Left colon (tissue), 2 donors: ENCODE results near the gene VMAC. TPM values are rescaled to one million over a fixed set of nuclear protein-coding genes. Genes with fewer than 3 reads are reported as not detected.
"Not testable (repeated sequence)": the region's sequence is repeated elsewhere in the genome, so short reads cannot be mapped to it uniquely, and the experiment has no call there.

ENCODE experiments used
- ATAC-seq: fragments of 200-7000 bp; cut with Tn5 transposase; one replicate; pipeline ENCODE4 v1.9.1; 2020; ENCODE audit warnings: mild to moderate bottlenecking, moderate library complexity
- DNase-seq, 2 donors: peaks; one replicate each; pipeline ENCODE4 v3.0.0-alpha.2; 2020
- intact Hi-C, 2 donors: fragments of 100-400 bp; cut with DNase I in 1 of 2; cut with micrococcal nuclease in 1 of 2; formaldehyde crosslinking; loops; one replicate each; pipeline versions ENCODE4 v1.11.2 to v1.14.0; 2022; cut with DNase I, micrococcal nuclease
- total RNA-seq, 2 donors: library from RNA; stranded (reverse); fragmentation: NEBNext Ultra II Directional; extraction: Animal tissue kit (Norgen Biotek cat#: 25700); gene quantifications; one replicate each; pipeline ENCODE4 v1.2.1, GENCODE V29; 2021
- donor health status: DM: no; HTN: no; CAD: no.
- donor health status: DM: yes; HTN: yes; CAD: no.

Gene VMAC
- total RNA-seq, 2 donors from 2014 or later, result 6.0 to 6.3 TPM

GRCh38 chr19:5882421-5882968 is 22.2 kb upstream of the VMAC start:
- intact Hi-C loops, result no loop called here
- ATAC-seq (no peak), DNase-seq (no peak)

- DNase-seq, intact Hi-C loops, ATAC-seq: not testable (repeated sequence)
Measured at GRCh38 chr19:5883157-5883873, 21.4 kb upstream of the VMAC start.

- ATAC-seq, DNase-seq, intact Hi-C loops: not testable (repeated sequence)
Measured at GRCh38 chr19:5884065-5884811, 20.4 kb upstream of the VMAC start.

- no peak for DNase-seq
- intact Hi-C loops, result no loop called here
- ATAC-seq, result no peak
Measured at GRCh38 chr19:5889288-5889971, 15.2 kb upstream of the VMAC start.

- ATAC-seq (no peak), DNase-seq (no peak)
- intact Hi-C loops, result loop anchor here in 1 of 2 donors (5.0 kb wide), 1 partner anchor 83 kb away; the partner anchor contains the start of gene NRTN
Measured at GRCh38 chr19:5890099-5890498, 14.6 kb upstream of the VMAC start.

GRCh38 chr19:5891572-5891937 is 13.1 kb upstream of the VMAC start:
- DNase-seq, result no peak
- peak; percentile 9 for ATAC-seq
- intact Hi-C loops, result loop anchor here in 1 of 2 donors (5.0 kb wide), 1 partner anchor 84 kb away; the partner anchor contains the start of gene NRTN

GRCh38 chr19:5891938-5892771 is 12.5 kb upstream of the VMAC start:
- intact Hi-C loops, result loop anchor here in 1 of 2 donors (5.0 kb wide), 1 partner anchor 85 kb away; the partner anchor contains the start of gene NRTN
- DNase-seq, result peak in 1 of 2 donors; percentile 63
- peak; percentile 79 for ATAC-seq

- no peak for DNase-seq
- ATAC-seq, result peak; percentile 3
- intact Hi-C loops, result loop anchor here in 1 of 2 donors (5.0 kb wide), 1 partner anchor 86 kb away; the partner anchor contains the start of gene NRTN
Measured at GRCh38 chr19:5892772-5893275, 11.8 kb upstream of the VMAC start.

- ATAC-seq (no peak), DNase-seq (no peak)
- intact Hi-C loops, result loop anchor here in 1 of 2 donors (5.0 kb wide), 1 partner anchor 86 kb away; the partner anchor contains the start of gene NRTN
Measured at GRCh38 chr19:5893296-5893903, 11.3 kb upstream of the VMAC start.

- intact Hi-C loops, result loop anchor here in 1 of 2 donors (5.0 kb wide), 1 partner anchor 87 kb away; the partner anchor contains the start of gene NRTN
- no peak for ATAC-seq
- no peak for DNase-seq
Measured at GRCh38 chr19:5893907-5894703, 10.6 kb upstream of the VMAC start.

GRCh38 chr19:5894704-5895349 is 9.8 kb upstream of the VMAC start:
- no peak for ATAC-seq
- intact Hi-C loops, result loop anchor here (5.0 kb wide), 1 partner anchor 88 kb away; the partner anchor contains the start of gene NRTN (in 2 of the 2)

GRCh38 chr19:5895409-5895808 is 9.3 kb upstream of the VMAC start:
- DNase-seq (no peak), ATAC-seq (no peak)
- intact Hi-C loops, result loop anchor here in 1 of 2 donors (5.0 kb wide), 1 partner anchor 88 kb away; the partner anchor contains the start of gene NRTN

More at GRCh38 chr19:5894704-5895349, 9.8 kb upstream of the VMAC start:
- no peak for DNase-seq

GRCh38 chr19:5895890-5896289 is 8.8 kb upstream of the VMAC start:
- ATAC-seq (no peak), DNase-seq (no peak)
- intact Hi-C loops, result loop anchor here in 1 of 2 donors (5.0 kb wide), 1 partner anchor 89 kb away; the partner anchor contains the start of gene NRTN

- DNase-seq, result no peak
- intact Hi-C loops, result loop anchor here in 1 of 2 donors (5.0 kb wide), 1 partner anchor 89 kb away; the partner anchor contains the start of gene NRTN
- no peak for ATAC-seq
Measured at GRCh38 chr19:5896365-5897076, 8.2 kb upstream of the VMAC start.
